H1 (cell line): ENCODE data around the gene COA1. TPM values are rescaled to one million over a fixed set of nuclear protein-coding genes. Genes with fewer than 3 reads are reported as not detected.

ENCODE experiments used
- CTCF ChIA-PET: fragments of 300-600 bp; sonication (Branson Sonifier 250); formaldehyde crosslinking; loops from one replicate; lab custom pipeline; 2021; ENCODE audit not compliant: partially characterized antibody; lab: Charles Lee
- POLR2A ChIA-PET: fragments of 300-600 bp; sonication (Branson Sonifier 250); formaldehyde crosslinking; loops from one replicate; lab custom pipeline; 2021; ENCODE audit warnings: inconsistent platforms; ENCODE audit not compliant: partially characterized antibody; lab: Charles Lee
- DNase-seq, 2 experiments: peaks; one replicate each; pipeline versions ENCODE4 v3.0.0 to v3.0.0-alpha.2; 2010 to 2022; ENCODE audit warnings: low spot score in 2 of 2, low read depth in 1 of 2, mixed read lengths in 1 of 2
- FAIRE-seq: peaks from 2 replicates; lab custom pipeline; 2011; peaks lifted over from hg19 to GRCh38; lab: Jason Lieb, UNC
- H2AFZ ChIP-seq: 2 replicates; pipeline ENCODE4 v1.8.1; 2012; ENCODE audit warnings: low read length, inconsistent platforms
- H2AK5ac ChIP-seq: 2 replicates; pipeline ENCODE4 v1.6.1; 2013; ENCODE audit warnings: low read depth, low read length
- H2BK120ac ChIP-seq: replicated peaks from 2 replicates; pipeline ENCODE3; 2013; ENCODE audit warnings: low read depth, low read length, inconsistent platforms
- H2BK12ac ChIP-seq: 2 replicates; pipeline ENCODE4 v1.6.1; 2013; ENCODE audit warnings: low read depth, low read length
- H2BK15ac ChIP-seq: 2 replicates; pipeline ENCODE4 v1.6.1; 2013; ENCODE audit warnings: low read length
- H2BK20ac ChIP-seq: 2 replicates; pipeline ENCODE4 v1.6.1; 2013; ENCODE audit warnings: low read length
- H2BK5ac ChIP-seq: 2 replicates; pipeline ENCODE4 v1.6.1; 2013; ENCODE audit warnings: low read depth, low read length
- H3K14ac ChIP-seq: 2 replicates; pipeline ENCODE4 v1.6.1; 2013; ENCODE audit warnings: inconsistent platforms; ENCODE audit not compliant: insufficient read length
- H3K18ac ChIP-seq: 2 replicates; pipeline ENCODE4 v1.6.1; 2013; ENCODE audit warnings: low read length; ENCODE audit errors: extremely low read depth
- H3K23ac ChIP-seq: 2 replicates; pipeline ENCODE4 v1.6.1; 2013; ENCODE audit warnings: inconsistent platforms; ENCODE audit not compliant: insufficient read length
- H3K23me2 ChIP-seq: 2 replicates; pipeline ENCODE4 v1.6.1; 2013; ENCODE audit warnings: low read depth, low read length
- H3K27ac ChIP-seq: 2 replicates; pipeline ENCODE4 v1.6.1; 2011; ENCODE audit warnings: low read depth, low read length, inconsistent platforms
- H3K27me3 ChIP-seq, 4 experiments: replicated peaks in 1 of 4; 1 replicate in 1 of 4; 2 replicates in 3 of 4; pipeline versions ENCODE4 v1.6.1 to v1.8.1; 2011 to 2013; ENCODE audit warnings: low read length in 3 of 4, mild to moderate bottlenecking in 3 of 4, inconsistent platforms in 2 of 4, mixed read lengths in 2 of 4, moderate library complexity in 1 of 4; ENCODE audit not compliant: control insufficient read depth in 3 of 4, insufficient read depth in 3 of 4; ENCODE audit errors: extremely low read depth in 1 of 4
- H3K36me3 ChIP-seq, 4 experiments: 2 replicates each; pipeline versions ENCODE4 v1.6.1 to v1.8.1; 2011 to 2013; ENCODE audit warnings: mild to moderate bottlenecking in 4 of 4, low read length in 3 of 4, moderate library complexity in 2 of 4, control low read depth in 1 of 4, inconsistent platforms in 1 of 4; ENCODE audit not compliant: insufficient read depth in 4 of 4, control insufficient read depth in 2 of 4
- H3K4ac ChIP-seq: replicated peaks from 2 replicates; pipeline ENCODE3; 2013; ENCODE audit warnings: low read length, low read depth, mixed read lengths, inconsistent platforms; ENCODE audit not compliant: insufficient read length
- H3K4me1 ChIP-seq, 4 experiments: replicated peaks in 1 of 4; 1 replicate in 1 of 4; 2 replicates in 3 of 4; pipeline versions ENCODE4 v1.6.1 to v1.8.1; 2011 to 2013; ENCODE audit warnings: low read length in 3 of 4, inconsistent platforms in 2 of 4, mixed read lengths in 1 of 4; ENCODE audit not compliant: insufficient read depth in 4 of 4, control insufficient read depth in 3 of 4
- H3K4me2 ChIP-seq, 2 experiments: 2 replicates each; pipeline versions ENCODE4 v1.6.1 to v1.8.1; 2011 to 2013; ENCODE audit warnings: low read depth in 2 of 2, low read length in 2 of 2, control low read depth in 1 of 2, inconsistent platforms in 1 of 2, mild to moderate bottlenecking in 1 of 2; ENCODE audit not compliant: insufficient read depth in 1 of 2
- H3K4me3 ChIP-seq, 4 experiments: fragments of 200-600, 300-600 bp in 1 of 4; sonication (generic), shearing (Covaris generic), sonication (Bioruptor Twin) in 1 of 4; 2 replicates each; pipeline versions ENCODE4 v1.5.1 to v1.8.1; 2011 to 2016; ENCODE audit warnings: low read length in 4 of 4, low read depth in 3 of 4, control low read depth in 2 of 4, inconsistent platforms in 2 of 4, mild to moderate bottlenecking in 2 of 4, mixed read lengths in 1 of 4, moderate library complexity in 1 of 4; ENCODE audit not compliant: insufficient read depth in 2 of 4; ENCODE audit errors: extremely low read depth in 1 of 4
- H3K56ac ChIP-seq: replicated peaks from 2 replicates; pipeline ENCODE3; 2013; ENCODE audit warnings: low read depth, mild to moderate bottlenecking, mixed read lengths, low read length, inconsistent platforms; ENCODE audit not compliant: insufficient read length
- H3K79me1 ChIP-seq: 2 replicates; pipeline ENCODE4 v1.6.1; 2013; ENCODE audit warnings: low read depth, low read length, control low read depth
- H3K79me2 ChIP-seq, 2 experiments: 2 replicates each; pipeline versions ENCODE4 v1.6.1 to v1.8.1; 2012 to 2013; ENCODE audit warnings: low read length in 2 of 2, mild to moderate bottlenecking in 2 of 2, inconsistent platforms in 1 of 2; ENCODE audit not compliant: insufficient read depth in 2 of 2, control insufficient read depth in 1 of 2
- H3K9ac ChIP-seq, 4 experiments: replicated peaks in 1 of 4; 1 replicate in 1 of 4; 2 replicates in 3 of 4; pipeline versions ENCODE4 v1.6.1 to v1.8.1; 2011 to 2013; ENCODE audit warnings: low read depth in 3 of 4, low read length in 3 of 4, control low read depth in 2 of 4, mild to moderate bottlenecking in 2 of 4, moderate library complexity in 2 of 4, inconsistent platforms in 1 of 4; ENCODE audit errors: extremely low read depth in 1 of 4
- H3K9me3 ChIP-seq, 2 experiments: 2 replicates each; pipeline versions ENCODE4 v1.6.1 to v1.8.1; 2012 to 2013; ENCODE audit warnings: mild to moderate bottlenecking in 2 of 2, moderate library complexity in 2 of 2, control low read depth in 1 of 2, inconsistent platforms in 1 of 2, low read depth in 1 of 2, low read length in 1 of 2, mixed read lengths in 1 of 2; ENCODE audit not compliant: insufficient read depth in 2 of 2
- H4K20me1 ChIP-seq, 2 experiments: replicated peaks in 1 of 2; 2 replicates each; pipeline versions ENCODE3 to v1.8.1; 2011 to 2013; ENCODE audit warnings: inconsistent platforms in 2 of 2, low read length in 2 of 2, mild to moderate bottlenecking in 1 of 2; ENCODE audit not compliant: insufficient read depth in 2 of 2, control insufficient read depth in 1 of 2
- H4K5ac ChIP-seq: 2 replicates; pipeline ENCODE4 v1.6.1; 2013; ENCODE audit warnings: low read length, low read depth, mixed read lengths, inconsistent platforms; ENCODE audit not compliant: insufficient read length
- H4K8ac ChIP-seq: 2 replicates; pipeline ENCODE4 v1.8.0; 2013; ENCODE audit warnings: mild to moderate bottlenecking, moderate library complexity, low read length, inconsistent platforms; ENCODE audit not compliant: insufficient read depth; ENCODE audit errors: extremely low read depth
- H4K91ac ChIP-seq: replicated peaks from 2 replicates; pipeline ENCODE3; 2013; ENCODE audit warnings: low read length, mixed read lengths, inconsistent platforms; ENCODE audit not compliant: insufficient read length
- CHD2 ChIP-seq: IDR thresholded peaks from 2 replicates; pipeline ENCODE4 v1.6.1; 2012; ENCODE audit warnings: low read length, improper control_type of control experiment
- CTCF ChIP-seq, 3 experiments: IDR thresholded peaks; 1 replicate in 2 of 3; 2 replicates in 1 of 3; pipeline versions ENCODE4 v1.5.1 to v1.6.1; 2011; ENCODE audit warnings: low read length in 3 of 3, mild to moderate bottlenecking in 3 of 3, inconsistent platforms in 2 of 3, low read depth in 1 of 3, moderate library complexity in 1 of 3; ENCODE audit not compliant: insufficient read depth in 1 of 3; ENCODE audit errors: control extremely low read depth in 1 of 3
- E2F6 ChIP-seq: IDR thresholded peaks from 2 replicates; pipeline ENCODE4 v1.6.1; 2012; ENCODE audit warnings: inconsistent platforms
- RFX5 ChIP-seq: IDR thresholded peaks from 2 replicates; pipeline ENCODE4 v1.6.1; 2011; ENCODE audit warnings: low read depth, low read length, improper control_type of control experiment, borderline replicate concordance
- SIRT6 ChIP-seq: IDR thresholded peaks from one replicate; pipeline ENCODE4 v1.7.1; 2012; ENCODE audit warnings: low read length, inconsistent platforms
- SIX5 ChIP-seq: IDR thresholded peaks from 2 replicates; pipeline ENCODE4 v1.6.1; 2011; ENCODE audit warnings: mild to moderate bottlenecking, low read depth, low read length
- WGBS, 2 experiments: shearing (Covaris generic) in 1 of 2; methylation state at CpG; one replicate each; pipeline versions ENCODE4 v1.1.6 to v1.1.7; 2013 to 2015; ENCODE audit warnings: low lambda C conversion rate in 2 of 2, mixed read lengths in 2 of 2, inconsistent platforms in 1 of 2, low coverage in 1 of 2, missing lambda C conversion rate in 1 of 2; ENCODE audit not compliant: insufficient replicate concordance in 2 of 2, insufficient coverage in 1 of 2, insufficient read length in 1 of 2; ENCODE audit errors: extremely low coverage in 1 of 2, missing lambda C conversion rate in 1 of 2; 5-methylcytosine and 5-hydroxymethylcytosine counted together
- polyA plus RNA-seq, 7 experiments: library from polyadenylated mRNA; depleted of rRNA in 3 of 7; stranded (reverse) in 5 of 7; unstranded in 2 of 7; fragments of >200 nt in 5 of 7; fragments of 200-250 nt in 2 of 7; gene quantifications; 1 replicate in 5 of 7; 2 replicates in 1 of 7; 4 replicates in 1 of 7; pipeline versions ENCODE4 v1.2.1 to v1.2.3, GENCODE V29; 2011 to 2013; ENCODE audit warnings: missing spikeins in 2 of 7, mixed read lengths in 2 of 7
- total RNA-seq: library from RNA; stranded (reverse); fragmentation: NEBNext Ultra II Directional; extraction: Animal tissue kit (Norgen Biotek cat#: 25700); gene quantifications from 2 replicates; pipeline ENCODE4 v1.2.1, GENCODE V29; 2021

The COA1 gene
- total and polyA plus RNA-seq, 2 of the 8 experiments (the other 6 are each of a cell fraction or from before 2014, with no cell fraction given) = 98.6 to 143 TPM

GRCh38 chr7:43629857-43630256 is 99.5 kb downstream of the COA1 start:
- H3K4ac ChIP-seq = no peak overlapping the region
- no peaks in the 10 kb centered on the region for H3K27me3 ChIP-seq
- no peak overlapping the region for H4K8ac ChIP-seq
- no peak overlapping the region for H4K91ac ChIP-seq
- peaks cover 0 to 2% (median 0%) of the 10 kb centered on the region in 4 experiments; a peak in 1 of 7 replicates for H3K4me1 ChIP-seq
- no peak overlapping the region for H4K5ac ChIP-seq
- H3K14ac ChIP-seq = no peak overlapping the region
- no peak overlapping the region for H2AFZ ChIP-seq
- H3K27ac ChIP-seq = no peak overlapping the region
- no peaks in the 10 kb centered on the region for H3K9me3 ChIP-seq
- no peak for FAIRE-seq
- no peak overlapping the region for H3K56ac ChIP-seq
- no peak overlapping the region for H2BK20ac ChIP-seq
- no peak overlapping the region for H2BK12ac ChIP-seq
- no peaks in the 10 kb centered on the region for H3K79me2 ChIP-seq
- no peaks in the 10 kb centered on the region for H3K23me2 ChIP-seq
- no peaks in the 10 kb centered on the region for H3K79me1 ChIP-seq
- ChIA-PET POLR2A (interaction anchor here (1.1 kb wide), 1 partner anchor 25 kb away, joined by 3 read pairs; no protein-coding TSS in a partner anchor), CTCF (interaction anchor here (0.9 to 1.5 kb wide), 3 partner anchors 47 to 694 kb away, joined by 3 to 5 read pairs (median 3); partner anchors contain the start of gene STK17A)
- DNase-seq = no peak
- H3K23ac ChIP-seq = no peak overlapping the region
- no peak overlapping the region for H2BK120ac ChIP-seq
- H3K18ac ChIP-seq = no peak overlapping the region
- WGBS, 2 experiments = 89% methylated on average over 6 of the region's 6 CpGs; no CpG with 5 or more reads in 1 of the 2 experiments
- TF ChIP-seq RFX5 = no peak
- no peak for TF ChIP-seq CHD2
- no peak for TF ChIP-seq E2F6
- TF ChIP-seq SIX5 = no peak
- no peak for TF ChIP-seq SIRT6
- no peak for TF ChIP-seq CTCF (IDR thresholded peaks at IDR 0.05; ENCODE audit: control extremely low read depth in 1 of 3, insufficient read depth in 1 of 3, low read depth in 1 of 3, low read length in 3 of 3)
- peaks cover 0 to 28% (median 14%) of the 10 kb centered on the region in 4 experiments; a peak in 6 of 8 replicates for H3K36me3 ChIP-seq
- no peak overlapping the region for H3K4me3 ChIP-seq
- no peak overlapping the region for H2BK15ac ChIP-seq
- H3K9ac ChIP-seq = no peak overlapping the region
- no peak overlapping the region for H2AK5ac ChIP-seq
- H2BK5ac ChIP-seq = no peak overlapping the region
- no peak overlapping the region for H3K4me2 ChIP-seq
- H4K20me1 ChIP-seq = peaks cover 1% of the 10 kb centered on the region in 2 experiments
